Thymus (tissue), 11 donors: ENCODE results near the gene PACSIN3. TPM values are rescaled to one million over a fixed set of nuclear protein-coding genes. Genes with fewer than 3 reads are reported as not detected.

Source experiments
- DNase-seq, 9 donors: peaks; one replicate each; pipeline ENCODE4 v3.0.0-alpha.2; 2013; ENCODE audit warnings: low spot score in 9 of 9, low read depth in 6 of 9, missing footprints in 1 of 9
- H3K27ac ChIP-seq, 2 donors: one replicate each; pipeline ENCODE4 v1.5.1; 2013; ENCODE audit warnings: control low read depth in 1 of 2, low read depth in 1 of 2, low read length in 1 of 2, mild to moderate bottlenecking in 1 of 2, moderate library complexity in 1 of 2
- H3K27me3 ChIP-seq, 2 donors: one replicate each; pipeline ENCODE4 v1.5.1; 2013; ENCODE audit warnings: low read length in 1 of 2; ENCODE audit not compliant: control insufficient read depth in 2 of 2, insufficient read depth in 1 of 2
- H3K36me3 ChIP-seq, 2 donors: one replicate each; pipeline ENCODE4 v1.5.1; 2013; ENCODE audit warnings: low read length in 1 of 2, mild to moderate bottlenecking in 1 of 2, moderate library complexity in 1 of 2; ENCODE audit not compliant: control insufficient read depth in 2 of 2, insufficient read depth in 2 of 2
- H3K4me1 ChIP-seq, 2 donors: one replicate each; pipeline ENCODE4 v1.5.1; 2013; ENCODE audit warnings: low read length in 2 of 2; ENCODE audit not compliant: control insufficient read depth in 2 of 2, insufficient read depth in 2 of 2
- H3K4me3 ChIP-seq, 2 donors: one replicate each; pipeline ENCODE4 v1.5.1; 2013; ENCODE audit warnings: low read length in 2 of 2, control low read depth in 1 of 2, mild to moderate bottlenecking in 1 of 2
- H3K9me3 ChIP-seq, 2 donors: one replicate each; pipeline ENCODE4 v1.5.1; 2013; ENCODE audit warnings: low read length in 1 of 2, mild to moderate bottlenecking in 1 of 2; ENCODE audit not compliant: control insufficient read depth in 2 of 2, insufficient read depth in 1 of 2
- WGBS: extraction: QIAGEN DNeasy Blood & Tissue Kit; methylation state at CpG from one replicate; pipeline ENCODE4 v1.1.7; 2013; 5-methylcytosine and 5-hydroxymethylcytosine counted together
- polyA plus RNA-seq: library from polyadenylated mRNA; stranded (reverse); fragments of 200-250 nt; gene quantifications from one replicate; pipeline ENCODE4 v1.2.3, GENCODE V29; 2013
- total RNA-seq: library from RNA; stranded (reverse); fragments of 120-200 nt; gene quantifications from one replicate; pipeline ENCODE4 v1.2.4, GENCODE V29; 2013
- donor health status: healthy.

PACSIN3 gene
- total and polyA plus RNA-seq, 2 donors = 4.1 to 7.7 TPM

GRCh38 chr11:47154616-47155570 lies 31.3 kb downstream of the PACSIN3 start:
- Histone ChIP-seq H3K4me3 (no peak overlapping the region), H3K27me3 (no peaks in the 10 kb centered on the region), H3K9me3 (no peaks in the 10 kb centered on the region), H3K36me3 (peaks cover 9 to 20% of the 10 kb centered on the region in 2 donors), H3K27ac (peak overlapping the region; percentile 28 to 46), H3K4me1 (peaks cover 17 to 43% of the 10 kb centered on the region in 2 donors)
- DNase-seq = peak in 6 of 9 donors; percentile 20 to 74 (median 40)
- WGBS = 38% methylated on average over 18 of the region's 18 CpGs

GRCh38 chr11:47152953-47153950 lies 33.0 kb downstream of the PACSIN3 start:
- no peaks in the 10 kb centered on the region for H3K27me3 ChIP-seq
- H3K4me3 ChIP-seq = no peak overlapping the region
- peaks cover 17 to 51% of the 10 kb centered on the region in 2 donors for H3K4me1 ChIP-seq
- no peaks in the 10 kb centered on the region for H3K9me3 ChIP-seq
- H3K27ac ChIP-seq = peak overlapping the region; percentile 59 to 68
- peaks cover 6 to 18% of the 10 kb centered on the region in 2 donors for H3K36me3 ChIP-seq
- DNase-seq = peak in 5 of 9 donors; percentile 34 to 70 (median 44)
- WGBS = 35% methylated on average over 11 of the region's 11 CpGs

- WGBS = 91% methylated on average over 16 of the region's 16 CpGs
- Histone ChIP-seq H3K27me3 (no peaks in the 10 kb centered on the region), H3K4me1 (peaks cover 17 to 51% of the 10 kb centered on the region in 2 donors), H3K4me3 (no peak overlapping the region), H3K27ac (peak overlapping the region in 1 of 2 donors; percentile 17), H3K36me3 (peaks cover 6 to 20% of the 10 kb centered on the region in 2 donors), H3K9me3 (no peaks in the 10 kb centered on the region)
- no peak for DNase-seq
Observed at GRCh38 chr11:47152126-47152952, 33.9 kb downstream of the PACSIN3 start.

- H3K4me3 ChIP-seq = no peak overlapping the region
- no peaks in the 10 kb centered on the region for H3K27me3 ChIP-seq
- no peak overlapping the region for H3K27ac ChIP-seq
- H3K36me3 ChIP-seq = peaks cover 0 to 6% of the 10 kb centered on the region in 2 donors
- no peaks in the 10 kb centered on the region for H3K9me3 ChIP-seq
- H3K4me1 ChIP-seq = peaks cover 6 to 34% of the 10 kb centered on the region in 2 donors
- 90% methylated on average over 2 of the region's 2 CpGs for WGBS
- DNase-seq = no peak
Observed at GRCh38 chr11:47149782-47150181, 36.5 kb downstream of the PACSIN3 start.

- DNase-seq = no peak
- H3K4me3 ChIP-seq = no peak overlapping the region
Observed at GRCh38 chr11:47148903-47149531, 37.2 kb downstream of the PACSIN3 start.

GRCh38 chr11:47148270-47148669 lies 38.0 kb downstream of the PACSIN3 start:
- Histone ChIP-seq H3K36me3 (peaks cover 0 to 9% of the 10 kb centered on the region in 2 donors), H3K9me3 (no peaks in the 10 kb centered on the region), H3K27me3 (no peaks in the 10 kb centered on the region), H3K4me1 (peaks cover 0 to 19% of the 10 kb centered on the region in 2 donors), H3K4me3 (no peak overlapping the region), H3K27ac (no peak overlapping the region)
- WGBS = 99% methylated on average over 4 of the region's 4 CpGs
- no peak for DNase-seq

More at GRCh38 chr11:47148903-47149531, 37.2 kb downstream of the PACSIN3 start:
- H3K27ac ChIP-seq = no peak overlapping the region
- H3K9me3 ChIP-seq = no peaks in the 10 kb centered on the region
- H3K27me3 ChIP-seq = no peaks in the 10 kb centered on the region
- WGBS = 78% methylated on average over 10 of the region's 10 CpGs
- peaks cover 0 to 6% of the 10 kb centered on the region in 2 donors for H3K36me3 ChIP-seq
- peaks cover under 1 to 27% of the 10 kb centered on the region in 2 donors for H3K4me1 ChIP-seq

- peaks cover 0 to 9% of the 10 kb centered on the region in 2 donors for H3K36me3 ChIP-seq
- WGBS = 97% methylated on average over 7 of the region's 7 CpGs
- no peaks in the 10 kb centered on the region for H3K9me3 ChIP-seq
- no peak overlapping the region for H3K4me3 ChIP-seq
- no peak overlapping the region for H3K27ac ChIP-seq
- peaks cover 0 to 13% of the 10 kb centered on the region in 2 donors for H3K4me1 ChIP-seq
- no peaks in the 10 kb centered on the region for H3K27me3 ChIP-seq
- no peak for DNase-seq
Observed at GRCh38 chr11:47147681-47148080, 38.6 kb downstream of the PACSIN3 start.

- H3K36me3 ChIP-seq = peaks cover 0 to 9% of the 10 kb centered on the region in 2 donors
- H3K4me1 ChIP-seq = peaks cover 0 to 9% of the 10 kb centered on the region in 2 donors
- no peak for DNase-seq
- no peaks in the 10 kb centered on the region for H3K9me3 ChIP-seq
- 94% methylated on average over 2 of the region's 2 CpGs for WGBS
- no peak overlapping the region for H3K4me3 ChIP-seq
- no peak overlapping the region for H3K27ac ChIP-seq
- no peaks in the 10 kb centered on the region for H3K27me3 ChIP-seq
Observed at GRCh38 chr11:47147250-47147649, 39.0 kb downstream of the PACSIN3 start.
